Skeletal muscle tissue (tissue), 4 donors: ENCODE results near the gene RAD51AP2. TPM values are rescaled to one million over a fixed set of nuclear protein-coding genes. Genes with fewer than 3 reads are reported as not detected.

Source experiments
- H3K27ac ChIP-seq: one replicate; pipeline ENCODE4 v1.7.0; 2013; ENCODE audit warnings: mild to moderate bottlenecking, low read depth, low read length, inconsistent platforms
- H3K27me3 ChIP-seq, 3 donors: one replicate each; pipeline ENCODE4 v1.7.0; 2013; ENCODE audit warnings: low read length in 3 of 3; ENCODE audit not compliant: control insufficient read depth in 3 of 3, insufficient read depth in 3 of 3
- H3K36me3 ChIP-seq, 3 donors: one replicate each; pipeline ENCODE4 v1.7.0; 2013; ENCODE audit warnings: low read length in 3 of 3; ENCODE audit not compliant: control insufficient read depth in 3 of 3, insufficient read depth in 3 of 3
- H3K4me1 ChIP-seq, 3 donors: one replicate each; pipeline ENCODE4 v1.7.0; 2013; ENCODE audit warnings: low read length in 3 of 3, mild to moderate bottlenecking in 3 of 3; ENCODE audit not compliant: control insufficient read depth in 3 of 3, insufficient read depth in 3 of 3
- H3K4me3 ChIP-seq, 3 donors: one replicate each; pipeline ENCODE4 v1.7.0; 2013; ENCODE audit warnings: low read length in 3 of 3
- H3K9ac ChIP-seq, 3 donors: one replicate each; pipeline ENCODE4 v1.7.0; 2013; ENCODE audit warnings: low read length in 3 of 3, mild to moderate bottlenecking in 3 of 3, moderate library complexity in 2 of 3, low read depth in 1 of 3
- H3K9me3 ChIP-seq, 3 donors: one replicate each; pipeline ENCODE4 v1.7.0; 2013; ENCODE audit warnings: low read length in 3 of 3; ENCODE audit not compliant: control insufficient read depth in 3 of 3
- total RNA-seq: library from RNA; depleted of rRNA; stranded (reverse); fragments of >200 nt; gene quantifications from one replicate; pipeline ENCODE4 v1.2.3, GENCODE V29; 2014
- donor health status: Osteomylitis.

Gene RAD51AP2
- total RNA-seq, 1 donor from 2014 or later: not detected

DNA sequence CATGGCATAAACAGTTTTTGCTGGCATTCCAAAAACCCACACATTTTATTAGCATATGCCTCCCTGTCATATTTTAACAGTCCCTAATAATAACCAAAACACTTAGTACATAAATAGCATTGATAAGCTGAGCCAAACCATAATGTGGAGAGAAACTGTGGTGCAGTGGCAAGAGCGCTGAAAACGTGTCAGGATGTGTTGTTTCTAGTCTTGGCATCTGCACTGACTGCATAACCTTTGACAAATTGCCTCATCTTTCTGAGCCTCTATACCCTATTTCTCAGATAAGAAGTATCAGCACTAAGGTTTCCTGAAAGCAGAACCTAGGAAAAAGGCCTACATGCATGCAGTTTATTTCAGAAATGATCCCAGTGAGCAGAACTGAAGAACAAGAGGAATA is 41.4 kb downstream of the RAD51AP2 start:
- Histone ChIP-seq H3K4me1 (no peaks in the 10 kb centered on the region), H3K27me3 (no peaks in the 10 kb centered on the region), H3K4me3 (no peak overlapping the region), H3K36me3 (no peaks in the 10 kb centered on the region), H3K9ac (no peak overlapping the region), H3K27ac (no peak overlapping the region), H3K9me3 (no peaks in the 10 kb centered on the region)

DNA sequence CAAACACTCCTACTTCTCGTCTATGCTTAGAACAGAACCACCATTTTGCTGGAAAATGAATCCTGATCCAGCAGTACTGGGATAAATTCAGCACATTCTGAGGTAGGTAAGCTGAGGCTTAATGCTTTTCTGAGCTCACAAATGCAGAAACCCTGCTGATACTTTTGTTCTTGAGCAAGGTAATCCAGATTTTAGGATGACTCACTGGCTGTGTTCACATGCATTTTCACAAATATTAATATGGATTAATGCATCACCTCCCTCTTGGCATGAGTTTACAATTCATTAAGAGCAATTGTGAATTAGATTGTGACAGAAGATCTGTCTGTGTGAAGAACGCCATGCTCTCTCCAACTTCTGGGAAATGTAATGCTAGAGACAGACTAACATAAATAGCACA is 42.2 kb downstream of the RAD51AP2 start:
- no peaks in the 10 kb centered on the region for H3K36me3 ChIP-seq
- H3K27ac ChIP-seq: no peak overlapping the region
- no peaks in the 10 kb centered on the region for H3K27me3 ChIP-seq
- no peaks in the 10 kb centered on the region for H3K4me1 ChIP-seq
- no peaks in the 10 kb centered on the region for H3K9me3 ChIP-seq
- H3K9ac ChIP-seq: no peak overlapping the region
- H3K4me3 ChIP-seq: no peak overlapping the region

DNA sequence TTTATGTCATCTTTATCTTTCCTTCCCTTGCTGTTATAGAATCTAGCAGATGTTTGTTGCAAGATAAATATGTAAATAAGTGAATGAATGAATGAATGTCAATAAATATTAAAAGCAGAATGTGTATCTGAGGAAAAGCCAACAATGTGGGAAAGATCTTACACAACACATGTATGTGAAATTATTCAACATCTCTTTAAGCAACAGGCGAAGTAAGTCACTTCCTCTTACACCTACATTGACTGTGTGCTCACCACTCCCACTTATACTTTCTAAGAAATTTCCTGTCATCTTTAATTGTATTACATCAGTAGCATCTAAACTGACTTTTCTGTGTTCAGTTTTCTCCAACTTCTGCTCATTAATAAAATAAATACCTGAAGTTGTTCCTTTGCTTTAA is 43.0 kb downstream of the RAD51AP2 start:
- Histone ChIP-seq H3K36me3 (no peaks in the 10 kb centered on the region), H3K9me3 (no peaks in the 10 kb centered on the region), H3K4me3 (no peak overlapping the region), H3K4me1 (no peaks in the 10 kb centered on the region), H3K9ac (no peak overlapping the region), H3K27ac (no peak overlapping the region), H3K27me3 (no peaks in the 10 kb centered on the region)

DNA sequence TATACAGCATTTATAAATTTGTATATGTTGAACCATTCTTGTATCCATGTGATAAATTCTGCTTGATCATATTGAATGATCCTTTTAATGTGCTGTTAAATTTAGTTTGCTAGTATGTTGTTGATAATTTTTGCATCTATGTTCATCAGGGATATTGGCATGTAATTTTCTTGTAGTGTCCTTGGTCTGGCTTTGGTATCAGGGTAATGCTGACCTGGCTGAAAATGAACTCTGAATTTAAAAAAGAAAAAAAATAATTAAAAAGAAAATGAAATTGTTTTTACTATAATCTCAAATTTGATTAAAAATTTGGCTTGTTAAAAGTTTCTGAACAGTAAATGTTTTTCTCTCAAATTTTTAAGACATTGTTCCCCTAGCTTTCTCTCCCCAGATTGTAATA is 46.3 kb downstream of the RAD51AP2 start:
- Histone ChIP-seq H3K9ac (no peak overlapping the region), H3K4me1 (no peaks in the 10 kb centered on the region), H3K9me3 (peaks cover 0 to 8% (median 0%) of the 10 kb centered on the region in 3 donors), H3K36me3 (no peaks in the 10 kb centered on the region), H3K4me3 (no peak overlapping the region), H3K27ac (no peak overlapping the region), H3K27me3 (no peaks in the 10 kb centered on the region)

DNA sequence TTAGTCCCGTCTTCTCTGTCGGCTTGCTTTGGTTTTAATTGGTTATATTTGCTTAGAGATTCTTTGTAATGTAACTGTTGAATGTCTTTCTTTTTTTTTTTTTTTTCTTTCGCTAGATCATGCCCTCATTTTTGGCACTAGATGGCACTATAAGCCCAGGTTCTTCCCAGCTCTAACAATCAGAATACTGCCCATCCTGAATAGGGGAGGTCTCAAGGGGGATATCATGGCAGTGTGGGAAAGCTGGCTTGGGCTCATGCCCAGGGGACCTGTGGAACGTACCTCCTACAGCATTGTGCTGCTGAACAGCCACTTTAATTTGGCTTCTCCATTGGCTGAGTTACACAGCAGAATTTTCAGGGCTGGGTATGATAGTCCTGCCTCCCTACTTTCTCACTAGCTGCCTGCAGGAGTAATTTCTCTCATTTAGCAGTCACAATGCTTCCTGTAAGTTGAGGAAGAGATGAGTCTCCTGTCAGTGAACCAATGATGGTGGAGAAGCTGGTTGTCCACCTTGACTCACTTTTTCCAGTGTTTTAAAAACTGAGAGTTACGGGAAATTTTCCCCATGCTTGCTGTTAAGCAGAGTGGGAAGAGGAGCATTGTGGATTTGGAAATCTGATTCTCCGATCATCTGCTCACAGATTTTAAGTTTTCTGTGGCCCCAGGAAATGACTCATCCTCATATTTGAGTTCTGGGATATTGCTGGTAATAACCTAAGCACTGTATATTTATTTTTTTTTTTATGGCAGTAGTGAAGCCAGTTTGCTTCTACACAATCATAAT is 47.2 kb downstream of the RAD51AP2 start:
- H3K9me3 ChIP-seq: peaks cover 0 to 8% (median 0%) of the 10 kb centered on the region in 3 donors
- H3K4me3 ChIP-seq: no peak overlapping the region
- H3K36me3 ChIP-seq: no peaks in the 10 kb centered on the region
- no peaks in the 10 kb centered on the region for H3K27me3 ChIP-seq
- no peak overlapping the region for H3K9ac ChIP-seq
- H3K4me1 ChIP-seq: no peaks in the 10 kb centered on the region
- H3K27ac ChIP-seq: no peak overlapping the region

DNA sequence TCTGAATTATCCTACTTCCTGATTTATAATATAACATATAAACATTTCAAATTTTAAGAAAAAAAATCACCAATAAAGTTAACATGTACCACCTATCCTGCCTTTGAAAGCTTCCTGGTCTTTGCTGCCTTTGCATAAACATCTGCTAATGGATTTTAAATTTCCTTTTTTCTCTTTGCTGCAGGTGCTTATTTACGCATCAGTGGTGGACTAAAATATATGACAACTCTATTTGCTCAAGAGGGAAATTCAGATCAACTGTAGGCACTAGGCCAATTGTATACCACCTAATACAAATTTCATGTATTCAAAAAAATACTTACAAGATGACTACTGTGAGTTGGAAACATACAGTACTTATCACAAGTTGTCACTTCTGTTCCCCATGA is 57.2 kb downstream of the RAD51AP2 start:
- Histone ChIP-seq H3K4me3 (no peak overlapping the region), H3K9ac (no peak overlapping the region), H3K27me3 (no peaks in the 10 kb centered on the region), H3K27ac (no peak overlapping the region), H3K4me1 (no peaks in the 10 kb centered on the region), H3K36me3 (no peaks in the 10 kb centered on the region), H3K9me3 (no peaks in the 10 kb centered on the region)

Other genes with a start within 250 kb of the RAD51AP2 start
- 2.1 TPM for gene VSNL1, start 22.3 kb upstream of the RAD51AP2 start, total RNA-seq
- gene SMC6, start 235.4 kb upstream of the RAD51AP2 start, total RNA-seq: 18.8 TPM
- gene GEN1, start 235.7 kb upstream of the RAD51AP2 start, total RNA-seq: 11.0 TPM